ENCODE data around the gene OPA3.
A peak's percentile ranks its signal among the peaks of the same experiment; 100 is the strongest.

The OPA3 gene

GRCh38 chr19:45560038-45560437 is 24.6 kb downstream of the OPA3 start:
- no peak for DNase-seq

- peak; percentile 59 to 79 for DNase-seq
Measured at GRCh38 chr19:45558399-45558878, 26.2 kb downstream of the OPA3 start.

GRCh38 chr19:45556835-45557234 is 27.8 kb downstream of the OPA3 start:
- DNase-seq: no peak

GRCh38 chr19:45554481-45554880 is 30.1 kb downstream of the OPA3 start:
- DNase-seq: no peak

GRCh38 chr19:45553464-45553863 is 31.1 kb downstream of the OPA3 start:
- peak; percentile 27 to 89 for DNase-seq

GRCh38 chr19:45547965-45548609 is 36.5 kb downstream of the OPA3 start:
- no peak for DNase-seq

GRCh38 chr19:45547211-45547770 is 37.3 kb downstream of the OPA3 start:
- DNase-seq: peak; percentile 13 to 46

GRCh38 chr19:45542234-45542668 is 42.4 kb downstream of the OPA3 start:
- no peak for DNase-seq

GRCh38 chr19:45539459-45539858 is 45.1 kb downstream of the OPA3 start:
- DNase-seq: no peak

GRCh38 chr19:45531349-45531748 is 53.3 kb downstream of the OPA3 start:
- no peak for DNase-seq

GRCh38 chr19:45529420-45529785 is 55.2 kb downstream of the OPA3 start:
- DNase-seq: peak in 1 of 2 experiments; percentile 44

GRCh38 chr19:45528744-45529419 is 55.7 kb downstream of the OPA3 start:
- DNase-seq: peak; percentile 76 to 88

GRCh38 chr19:45528149-45528743 is 56.4 kb downstream of the OPA3 start:
- DNase-seq: peak in 1 of 2 experiments; percentile 41

GRCh38 chr19:45527731-45528130 is 56.9 kb downstream of the OPA3 start:
- DNase-seq: no peak

GRCh38 chr19:45526971-45527370 is 57.6 kb downstream of the OPA3 start:
- DNase-seq: no peak

GRCh38 chr19:45526143-45526542 is 58.5 kb downstream of the OPA3 start:
- DNase-seq: peak; percentile 70 to 90

- no peak for DNase-seq
Measured at GRCh38 chr19:45524575-45525129, 60.0 kb downstream of the OPA3 start.

GRCh38 chr19:45523642-45524256 is 60.9 kb downstream of the OPA3 start:
- DNase-seq: peak; percentile 82 to 91

GRCh38 chr19:45522010-45522941 is 62.3 kb downstream of the OPA3 start:
- no peak for DNase-seq

GRCh38 chr19:45518469-45518826 is 66.2 kb downstream of the OPA3 start:
- no peak for DNase-seq

- DNase-seq: no peak
Measured at GRCh38 chr19:45517641-45518468, 66.7 kb downstream of the OPA3 start.
